CD4-positive, CD25-positive, alpha-beta regulatory T cell (primary cell): Measurements from ENCODE around the gene REXO1. TPM values are rescaled to one million over a fixed set of nuclear protein-coding genes. Genes with fewer than 3 reads are reported as not detected.

Source experiments
- ATAC-seq, 2 donors: fragments of 150-1000 bp; cut with Tn5 transposase; one replicate each; pipeline ENCODE4 v1.10.0; 2021; ENCODE audit warnings: low read depth in 2 of 2, moderate number of reproducible peaks in 2 of 2, moderate library complexity in 1 of 2
- DNase-seq, 3 donors: peaks; one replicate each; pipeline versions ENCODE4 v3.0.0 to v3.0.0-alpha.2; 2012 to 2022; ENCODE audit warnings: mixed read lengths in 1 of 3
- H3K27ac ChIP-seq: one replicate; pipeline ENCODE4 v1.7.0; 2013; ENCODE audit warnings: mild to moderate bottlenecking, low read length; ENCODE audit not compliant: insufficient read depth, poor library complexity, severe bottlenecking
- H3K27me3 ChIP-seq: one replicate; pipeline ENCODE4 v1.7.0; 2013; ENCODE audit warnings: low read length; ENCODE audit not compliant: control insufficient read depth, insufficient read depth
- H3K36me3 ChIP-seq: one replicate; pipeline ENCODE4 v1.7.0; 2013; ENCODE audit warnings: mild to moderate bottlenecking, low read length, moderate library complexity; ENCODE audit not compliant: control insufficient read depth, insufficient read depth
- H3K4me1 ChIP-seq: 2 replicates; pipeline ENCODE4 v1.7.0; 2013; ENCODE audit warnings: mild to moderate bottlenecking, low read length; ENCODE audit not compliant: insufficient read depth, control insufficient read depth, poor library complexity, severe bottlenecking
- H3K4me3 ChIP-seq: one replicate; pipeline ENCODE4 v1.7.0; 2013; ENCODE audit warnings: low read depth, mild to moderate bottlenecking, low read length, moderate library complexity
- H3K9me3 ChIP-seq, 2 experiments: 1 replicate in 1 of 2; 2 replicates in 1 of 2; pipeline ENCODE4 v1.7.0; 2013; ENCODE audit warnings: low read length in 2 of 2, mild to moderate bottlenecking in 1 of 2, moderate library complexity in 1 of 2; ENCODE audit not compliant: control insufficient read depth in 2 of 2
- H3K27ac Mint-ChIP-seq, 3 donors: one replicate each; pipeline ENCODE4 v1.8.0; 2020 to 2022; ENCODE audit warnings: mild to moderate bottlenecking in 3 of 3, mixed read lengths in 3 of 3, moderate library complexity in 2 of 3
- H3K27me3 Mint-ChIP-seq: one replicate; pipeline ENCODE4 v1.8.0; 2022; ENCODE audit warnings: mild to moderate bottlenecking, mixed read lengths
- H3K36me3 Mint-ChIP-seq: one replicate; pipeline ENCODE4 v1.8.0; 2020; ENCODE audit warnings: mixed read lengths
- H3K4me1 Mint-ChIP-seq, 4 donors: one replicate each; pipeline ENCODE4 v1.8.0; 2020 to 2022; ENCODE audit warnings: mixed read lengths in 4 of 4, mild to moderate bottlenecking in 1 of 4
- H3K4me3 Mint-ChIP-seq, 4 donors: one replicate each; pipeline ENCODE4 v1.8.0; 2020 to 2022; ENCODE audit warnings: mild to moderate bottlenecking in 4 of 4, mixed read lengths in 4 of 4, moderate library complexity in 3 of 4
- H3K9me3 Mint-ChIP-seq, 7 donors: one replicate each; pipeline ENCODE4 v1.8.0; 2020 to 2022; ENCODE audit warnings: mixed read lengths in 7 of 7, mild to moderate bottlenecking in 3 of 7, moderate library complexity in 2 of 7
- polyA plus RNA-seq, 4 donors: library from polyadenylated mRNA; unstranded; fragments of 300-500 nt; fragmentation: Illumina TruSeq; gene quantifications; one replicate each; pipeline ENCODE4 v1.2.3, GENCODE V29; 2021
- total RNA-seq: library from RNA; stranded (reverse); gene quantifications from one replicate; pipeline ENCODE4 v1.2.3, GENCODE V29; 2022

The REXO1 gene
- total and polyA plus RNA-seq, 5 donors from 2014 or later, result 2.5 to 103 (median 3.7) TPM

DNA sequence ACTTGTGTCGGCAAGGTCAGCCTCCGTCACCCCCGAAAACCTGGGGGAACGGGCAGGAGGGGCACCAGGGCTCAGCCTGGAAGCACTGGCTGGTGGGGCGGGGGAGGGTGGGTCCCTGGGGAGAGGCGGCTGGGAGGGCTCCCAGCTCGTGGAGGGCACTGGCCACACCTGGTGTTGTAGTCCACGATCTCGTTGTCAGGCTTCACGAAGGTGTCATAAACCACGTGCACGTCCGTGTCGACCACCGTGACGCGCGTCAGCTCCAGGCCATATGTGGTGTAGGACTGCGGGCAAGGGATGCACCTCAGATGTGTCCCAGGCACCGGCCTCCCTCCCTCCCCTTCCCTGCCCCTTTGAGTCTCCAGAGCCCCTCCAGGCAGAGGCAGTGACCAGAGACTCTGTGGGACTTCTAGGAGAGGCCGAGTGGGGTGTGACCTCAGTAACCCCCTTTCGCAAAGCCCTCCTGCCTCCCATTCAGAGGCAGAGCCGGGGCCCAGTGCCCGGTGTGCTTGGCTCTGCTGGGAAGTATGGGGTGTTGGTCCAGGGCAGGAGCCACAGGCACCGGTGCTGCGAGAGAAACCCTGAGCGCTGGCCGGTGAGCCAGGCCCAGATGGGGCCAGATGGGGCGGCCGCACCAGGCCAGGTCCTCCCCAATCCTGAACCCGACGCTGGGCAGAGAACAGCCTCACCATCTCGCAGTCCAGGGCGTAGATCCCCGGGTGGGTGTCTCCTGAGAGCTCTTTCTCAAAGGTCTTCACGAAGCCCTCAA is 31.6 kb downstream of the REXO1 start:
- no peak for DNase-seq
- Histone ChIP-seq H3K27ac (no peak overlapping the region), H3K4me1 (peaks cover 16% of the 10 kb centered on the region), H3K36me3 (peaks cover 28% of the 10 kb centered on the region), H3K4me3 (no peak overlapping the region), H3K9me3 (no peaks in the 10 kb centered on the region), H3K27me3 (no peaks in the 10 kb centered on the region)
- no peak for ATAC-seq
- Mint-ChIP-seq H3K27ac (no peak overlapping the region), H3K4me3 (no peak overlapping the region), H3K27me3 (no peaks in the 10 kb centered on the region), H3K36me3 (peaks cover 7% of the 10 kb centered on the region), H3K4me1 (peaks cover 4 to 15% (median 9%) of the 10 kb centered on the region in 4 donors), H3K9me3 (peaks cover 0 to 2% (median 0%) of the 10 kb centered on the region in 7 donors)

DNA sequence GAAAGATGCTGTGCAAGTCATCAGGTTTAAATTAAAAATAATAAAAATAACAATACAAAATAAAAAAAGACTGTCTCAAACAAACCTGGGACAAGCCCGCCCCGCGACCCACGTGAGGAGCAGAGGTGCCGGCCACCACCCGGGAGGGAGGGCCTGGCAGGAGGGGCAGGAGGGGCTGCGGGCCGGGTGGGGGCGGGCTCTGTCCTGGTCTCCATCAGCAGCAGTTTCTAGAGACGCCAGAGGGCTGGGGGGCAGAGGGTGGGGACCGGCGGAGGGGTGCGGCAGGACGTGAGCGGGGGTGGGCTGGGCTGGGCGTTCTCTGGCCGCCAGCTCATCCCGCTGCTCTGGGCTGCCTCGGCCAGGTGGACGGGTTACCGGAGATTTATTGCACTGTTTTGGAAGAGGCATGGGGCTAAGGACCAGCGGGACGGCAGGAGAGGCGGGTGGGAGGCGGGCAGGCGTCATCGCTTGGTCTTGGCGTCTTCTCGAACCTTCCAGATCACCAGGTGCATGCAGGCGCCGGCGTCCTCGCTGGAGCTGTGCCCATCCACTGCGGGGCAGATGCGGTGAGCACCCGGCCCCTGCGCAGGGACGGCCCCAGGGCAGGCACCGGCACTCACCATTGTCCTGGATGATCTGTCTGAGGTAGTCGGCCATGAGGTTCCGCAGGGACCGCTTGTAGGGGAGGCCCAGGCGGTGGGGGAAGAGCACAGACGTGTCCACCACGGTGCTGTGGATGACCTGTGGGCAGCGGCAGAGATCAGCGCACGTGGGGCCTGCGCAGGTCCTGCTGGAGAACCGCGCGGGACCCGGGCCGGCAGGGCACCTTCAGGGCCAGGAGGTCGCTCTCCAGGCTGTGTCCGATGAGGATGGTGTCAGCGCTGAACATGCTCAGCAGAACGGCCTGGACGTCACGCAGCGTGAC is 32.4 kb downstream of the REXO1 start:
- DNase-seq, result no peak
- H3K4me3 ChIP-seq, result no peak overlapping the region
- no peaks in the 10 kb centered on the region for H3K9me3 ChIP-seq
- no peak overlapping the region for H3K4me3 Mint-ChIP-seq
- H3K4me1 ChIP-seq, result peaks cover 20% of the 10 kb centered on the region
- H3K27ac ChIP-seq, result no peak overlapping the region
- peaks cover 0 to 2% (median 0%) of the 10 kb centered on the region in 7 donors for H3K9me3 Mint-ChIP-seq
- ATAC-seq, result no peak
- peaks cover 7% of the 10 kb centered on the region for H3K36me3 Mint-ChIP-seq
- no peaks in the 10 kb centered on the region for H3K27me3 ChIP-seq
- peaks cover 4 to 20% (median 9%) of the 10 kb centered on the region in 4 donors for H3K4me1 Mint-ChIP-seq
- no peaks in the 10 kb centered on the region for H3K27me3 Mint-ChIP-seq
- peaks cover 26% of the 10 kb centered on the region for H3K36me3 ChIP-seq
- H3K27ac Mint-ChIP-seq, result no peak overlapping the region

DNA sequence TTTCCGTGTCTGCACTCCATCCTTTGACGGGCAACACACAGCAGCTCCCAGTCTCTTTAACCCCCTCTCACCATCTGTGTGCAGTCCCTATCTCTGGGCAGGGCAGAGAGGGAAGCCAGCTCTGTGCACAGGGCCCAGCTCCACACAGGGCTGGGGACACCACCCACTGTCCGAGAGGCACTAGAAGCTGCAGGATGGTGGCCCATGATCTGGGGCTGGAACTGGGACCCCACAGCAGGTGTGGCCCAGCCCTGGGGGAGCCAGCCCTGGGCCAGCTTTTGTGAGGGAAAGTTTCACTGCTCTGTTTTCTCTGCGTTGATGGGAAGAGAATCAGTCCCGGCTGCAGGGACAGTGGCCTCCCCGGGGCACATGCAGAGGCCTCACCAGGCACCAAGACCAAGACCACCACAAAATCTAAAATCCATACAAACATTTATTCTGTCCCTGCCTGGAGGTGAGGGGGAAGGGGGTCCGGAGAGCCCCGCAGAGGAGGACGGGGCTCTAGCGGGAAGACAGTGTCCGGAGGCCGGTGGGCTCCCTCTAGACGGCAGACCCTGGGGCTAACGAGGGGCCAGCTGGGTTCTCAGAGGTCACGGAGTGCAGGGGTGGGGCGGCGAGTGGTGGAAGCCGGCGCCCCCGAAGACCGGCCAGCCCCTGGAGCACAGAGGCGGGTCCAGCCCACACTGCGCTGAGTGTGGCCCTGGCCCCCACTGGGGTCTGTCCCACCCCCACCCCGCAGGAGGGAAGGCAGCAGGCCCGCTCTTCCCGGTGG is 33.3 kb downstream of the REXO1 start:
- DNase-seq, result no peak
- no peaks in the 10 kb centered on the region for H3K9me3 ChIP-seq
- no peaks in the 10 kb centered on the region for H3K27me3 ChIP-seq
- H3K4me3 Mint-ChIP-seq, result no peak overlapping the region
- peak overlapping the region in 1 of 3 donors; percentile 71 for H3K27ac Mint-ChIP-seq
- H3K27ac ChIP-seq, result no peak overlapping the region
- H3K4me3 ChIP-seq, result no peak overlapping the region
- H3K36me3 Mint-ChIP-seq, result peaks cover 3% of the 10 kb centered on the region
- no peak for ATAC-seq
- peaks cover 20% of the 10 kb centered on the region for H3K36me3 ChIP-seq
- peaks cover 0 to 2% (median 0%) of the 10 kb centered on the region in 7 donors for H3K9me3 Mint-ChIP-seq
- H3K27me3 Mint-ChIP-seq, result no peaks in the 10 kb centered on the region
- H3K4me1 ChIP-seq, result peaks cover 20% of the 10 kb centered on the region
- peaks cover 4 to 18% (median 9%) of the 10 kb centered on the region in 4 donors for H3K4me1 Mint-ChIP-seq

DNA sequence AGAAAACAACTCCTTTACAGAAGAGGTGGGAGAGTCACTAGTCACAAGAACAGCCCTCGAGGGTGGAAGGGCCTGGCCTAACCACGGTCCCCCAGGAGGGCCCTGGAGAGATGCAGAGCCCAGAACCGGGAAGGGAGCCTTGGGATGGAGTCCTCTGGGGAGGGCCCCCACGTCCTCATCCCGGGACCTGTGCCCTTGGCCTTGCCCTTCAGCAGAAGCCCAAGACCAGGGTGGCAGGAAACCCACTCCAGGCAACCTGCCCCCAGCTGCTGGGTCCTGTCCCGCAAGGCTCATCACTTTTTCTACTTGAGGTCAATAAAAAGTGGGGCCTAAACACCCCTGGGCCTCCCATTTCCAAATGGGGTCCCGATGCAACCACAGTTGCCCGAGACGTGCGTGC is 33.9 kb downstream of the REXO1 start:
- H3K36me3 ChIP-seq, result peaks cover 20% of the 10 kb centered on the region
- Mint-ChIP-seq H3K4me1 (peaks cover 4 to 18% (median 9%) of the 10 kb centered on the region in 4 donors), H3K27ac (no peak overlapping the region), H3K4me3 (no peak overlapping the region), H3K36me3 (peaks cover 3% of the 10 kb centered on the region), H3K9me3 (peaks cover 0 to 2% (median 0%) of the 10 kb centered on the region in 7 donors), H3K27me3 (no peaks in the 10 kb centered on the region)
- no peaks in the 10 kb centered on the region for H3K9me3 ChIP-seq
- H3K27ac ChIP-seq, result no peak overlapping the region
- H3K4me1 ChIP-seq, result peaks cover 20% of the 10 kb centered on the region
- no peak for DNase-seq
- no peak overlapping the region for H3K4me3 ChIP-seq
- ATAC-seq, result no peak
- no peaks in the 10 kb centered on the region for H3K27me3 ChIP-seq

GRCh38 chr19:1813192-1814182 is 34.8 kb downstream of the REXO1 start:
- H3K27ac Mint-ChIP-seq, result peak overlapping the region in 2 of 3 donors; percentile 92 to 94
- Histone ChIP-seq H3K4me3 (peak overlapping the region; percentile 59), H3K4me1 (peaks cover 20% of the 10 kb centered on the region), H3K27ac (peak overlapping the region; percentile 61), H3K27me3 (no peaks in the 10 kb centered on the region), H3K9me3 (no peaks in the 10 kb centered on the region), H3K36me3 (peaks cover 15% of the 10 kb centered on the region)
- H3K4me3 Mint-ChIP-seq, result peak overlapping the region; percentile 89 to 97 (median 96)
- H3K9me3 Mint-ChIP-seq, result peaks cover 0 to 2% (median 0%) of the 10 kb centered on the region in 7 donors
- H3K4me1 Mint-ChIP-seq, result peaks cover 4 to 18% (median 9%) of the 10 kb centered on the region in 4 donors
- ATAC-seq (no peak), DNase-seq (no peak)
- no peaks in the 10 kb centered on the region for H3K27me3 Mint-ChIP-seq
- H3K36me3 Mint-ChIP-seq, result peaks cover 3% of the 10 kb centered on the region

DNA sequence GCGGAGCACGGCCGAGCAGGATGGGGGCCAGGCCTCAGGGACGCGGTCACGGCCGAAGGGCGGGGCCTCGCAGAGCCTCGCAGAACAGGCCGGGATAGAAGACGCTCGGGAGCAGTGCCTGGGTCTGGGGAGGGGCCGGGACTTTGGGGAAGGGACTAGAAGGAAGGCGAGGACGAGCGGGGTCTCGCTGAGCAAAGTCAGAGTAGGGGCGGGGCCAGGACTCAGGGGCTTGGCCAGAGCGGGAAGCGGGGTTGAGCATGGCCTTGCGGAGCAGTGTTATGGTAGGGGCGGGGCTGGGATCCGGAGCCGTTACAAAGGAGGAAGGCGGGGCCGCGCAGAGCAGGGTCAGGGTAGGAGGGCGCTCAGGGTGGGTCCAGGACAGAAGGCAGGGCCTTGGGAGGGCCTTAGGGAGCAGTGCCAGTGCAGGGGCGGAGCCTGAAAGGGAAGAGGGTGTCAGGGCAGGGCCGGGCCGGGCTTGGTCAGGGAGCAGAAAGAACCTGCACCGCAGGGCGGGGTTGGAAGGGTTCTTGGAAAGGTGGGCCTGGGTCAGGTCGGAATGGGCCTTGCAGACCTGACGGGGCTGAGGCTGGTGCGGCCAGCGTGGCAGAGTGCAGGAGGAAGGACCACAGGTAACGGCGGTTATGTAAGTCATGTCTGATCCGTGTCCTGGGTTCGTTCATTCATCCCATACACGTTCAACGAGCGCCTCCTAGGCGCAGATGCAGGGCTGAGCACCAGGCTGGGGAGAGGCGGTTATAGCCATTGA is 35.7 kb downstream of the REXO1 start:
- ATAC-seq, result peak; percentile 77 to 78
- DNase-seq, result peak; percentile 85 to 99 (median 85)
- Mint-ChIP-seq H3K9me3 (peaks cover 0 to 2% (median 0%) of the 10 kb centered on the region in 7 donors), H3K36me3 (no peaks in the 10 kb centered on the region), H3K27me3 (no peaks in the 10 kb centered on the region), H3K4me3 (peak overlapping the region; percentile 89 to 97 (median 96)), H3K27ac (peak overlapping the region; percentile 92 to 96 (median 94)), H3K4me1 (peaks cover 4 to 18% (median 9%) of the 10 kb centered on the region in 4 donors)
- Histone ChIP-seq H3K4me3 (peak overlapping the region; percentile 59), H3K4me1 (peaks cover 20% of the 10 kb centered on the region), H3K27me3 (no peaks in the 10 kb centered on the region), H3K36me3 (peaks cover 7% of the 10 kb centered on the region), H3K27ac (peak overlapping the region; percentile 61), H3K9me3 (no peaks in the 10 kb centered on the region)
